GM12874 (cell line): ENCODE data around the gene ALCAM.

Experiments
- TF ChIP-seq, protein P1 (sequence below): IDR thresholded peaks from 2 replicates; pipeline ENCODE4 v1.5.1; 2011; ENCODE audit warnings: low read depth, mild to moderate bottlenecking, control low read depth, low read length, moderate library complexity; ENCODE audit not compliant: insufficient read depth

Gene ALCAM

GRCh38 chr3:105526360-105527111 lies 159.8 kb downstream of the ALCAM start:
- TF ChIP-seq, protein P1, sequence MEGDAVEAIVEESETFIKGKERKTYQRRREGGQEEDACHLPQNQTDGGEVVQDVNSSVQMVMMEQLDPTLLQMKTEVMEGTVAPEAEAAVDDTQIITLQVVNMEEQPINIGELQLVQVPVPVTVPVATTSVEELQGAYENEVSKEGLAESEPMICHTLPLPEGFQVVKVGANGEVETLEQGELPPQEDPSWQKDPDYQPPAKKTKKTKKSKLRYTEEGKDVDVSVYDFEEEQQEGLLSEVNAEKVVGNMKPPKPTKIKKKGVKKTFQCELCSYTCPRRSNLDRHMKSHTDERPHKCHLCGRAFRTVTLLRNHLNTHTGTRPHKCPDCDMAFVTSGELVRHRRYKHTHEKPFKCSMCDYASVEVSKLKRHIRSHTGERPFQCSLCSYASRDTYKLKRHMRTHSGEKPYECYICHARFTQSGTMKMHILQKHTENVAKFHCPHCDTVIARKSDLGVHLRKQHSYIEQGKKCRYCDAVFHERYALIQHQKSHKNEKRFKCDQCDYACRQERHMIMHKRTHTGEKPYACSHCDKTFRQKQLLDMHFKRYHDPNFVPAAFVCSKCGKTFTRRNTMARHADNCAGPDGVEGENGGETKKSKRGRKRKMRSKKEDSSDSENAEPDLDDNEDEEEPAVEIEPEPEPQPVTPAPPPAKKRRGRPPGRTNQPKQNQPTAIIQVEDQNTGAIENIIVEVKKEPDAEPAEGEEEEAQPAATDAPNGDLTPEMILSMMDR, result no peak

GRCh38 chr3:105527535-105527934 lies 160.8 kb downstream of the ALCAM start:
- TF ChIP-seq, protein P1, result no peak

GRCh38 chr3:105527949-105528348 lies 161.2 kb downstream of the ALCAM start:
- TF ChIP-seq, protein P1, result no peak

GRCh38 chr3:105528955-105529354 lies 162.2 kb downstream of the ALCAM start:
- TF ChIP-seq, protein P1, result no peak

DNA sequence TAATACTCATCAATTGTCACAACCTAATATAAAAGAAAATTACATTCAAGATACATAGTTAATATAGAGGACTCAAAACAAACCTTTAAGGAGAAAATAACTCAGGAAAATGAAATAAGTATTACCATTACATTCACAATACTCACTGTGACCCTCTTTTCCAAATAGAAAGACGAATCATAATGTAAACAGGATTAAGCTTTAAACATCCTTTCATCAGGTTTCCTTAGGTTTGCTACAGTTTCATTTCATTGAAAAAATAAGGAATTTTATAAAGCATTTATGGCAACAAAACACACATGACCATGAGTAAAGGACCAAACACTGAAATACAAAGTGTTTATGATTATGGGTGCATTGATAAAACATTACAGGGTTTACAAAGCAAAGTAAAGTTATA lies 162.7 kb downstream of the ALCAM start:
- TF ChIP-seq, protein P1, result no peak

GRCh38 chr3:105532251-105532650 lies 165.5 kb downstream of the ALCAM start:
- TF ChIP-seq, protein P1, result no peak

DNA sequence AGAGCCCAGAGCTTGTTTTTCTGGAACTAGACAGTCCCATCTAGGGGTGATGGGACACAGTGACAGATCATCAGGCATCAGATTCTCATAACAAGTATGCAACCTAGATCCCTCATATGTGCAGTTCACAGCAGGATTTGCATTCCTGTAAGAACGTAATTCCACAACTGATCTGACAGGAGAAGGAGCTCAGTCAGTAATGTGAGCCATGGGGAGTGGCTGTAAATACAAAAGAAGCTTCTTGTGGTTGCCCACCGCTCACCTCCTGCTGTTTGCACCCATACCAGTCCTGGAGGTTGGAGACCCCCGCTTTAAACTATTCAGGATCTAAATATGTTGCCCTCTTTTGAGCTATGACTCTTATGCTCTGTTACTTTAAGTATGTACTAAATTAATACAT lies 167.3 kb downstream of the ALCAM start:
- TF ChIP-seq, protein P1, result no peak

DNA sequence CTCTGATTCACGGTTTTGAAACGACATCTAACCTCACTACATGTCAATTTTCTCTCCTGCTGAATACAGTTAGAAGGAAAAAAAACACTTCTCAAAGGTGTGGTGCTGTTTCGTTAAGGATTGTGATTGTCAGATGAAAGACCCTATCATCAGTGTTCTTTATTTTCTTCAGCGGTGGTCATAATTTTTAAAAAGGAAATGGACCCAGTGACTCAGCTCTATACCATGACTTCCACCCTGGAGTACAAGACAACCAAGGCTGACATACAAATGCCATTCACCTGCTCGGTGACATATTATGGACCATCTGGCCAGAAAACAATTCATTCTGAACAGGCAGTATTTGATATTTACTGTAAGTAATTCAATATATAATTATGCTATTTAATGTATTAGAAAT lies 167.8 kb downstream of the ALCAM start:
- TF ChIP-seq, protein P1, result no peak
